Endometrial microvascular endothelial cells (primary cell): ENCODE results near the gene TAGLN. TPM values are rescaled to one million over a fixed set of nuclear protein-coding genes. Genes with fewer than 3 reads are reported as not detected.

Source experiments
- in situ Hi-C: cut with HindIII; loops from 2 replicates; pipeline ENCODE4 v1.10.0; 2017; ENCODE audit warnings: low sequenced_read_pairs, low pct_unique_long_range_greater_than_20kb; ENCODE audit errors: inconsistent ontology term
- total RNA-seq: library from RNA; depleted of rRNA; stranded (reverse); fragments of >200 nt; gene quantifications from one replicate; pipeline ENCODE4 v1.2.3, GENCODE V29; 2015; ENCODE audit errors: inconsistent ontology term

The TAGLN gene
- total RNA-seq, 1 donor from 2014 or later: 110 TPM

- in situ Hi-C loops: no loop called here
These were observed 49.2 kb downstream of the TAGLN start for GRCh38 chr11:117248341-117248740.

- in situ Hi-C loops: no loop called here
These were observed 50.4 kb downstream of the TAGLN start for GRCh38 chr11:117249571-117249970.

- in situ Hi-C loops: no loop called here
These were observed 52.3 kb downstream of the TAGLN start for GRCh38 chr11:117251506-117251905.

GRCh38 chr11:117255966-117256365, 56.8 kb downstream of the TAGLN start:
- in situ Hi-C loops: no loop called here

- in situ Hi-C loops: no loop called here
These were observed 57.4 kb downstream of the TAGLN start for GRCh38 chr11:117256573-117256972.

Other genes starting within 250 kb of the TAGLN start
- gene SIK3, start 100.9 kb upstream of the TAGLN start, total RNA-seq: 7.9 TPM
- 123 TPM for gene PAFAH1B2, start 55.1 kb upstream of the TAGLN start, total RNA-seq
- 17.9 TPM for gene SIDT2, start 20.6 kb upstream of the TAGLN start, total RNA-seq
- 63.4 TPM for gene PCSK7, start 32.7 kb downstream of the TAGLN start, total RNA-seq
- 15.1 TPM for gene RNF214, start 33.3 kb downstream of the TAGLN start, total RNA-seq
- gene BACE1-AS, start 92.0 kb downstream of the TAGLN start, total RNA-seq: 1.5 TPM
- gene BACE1, start 116.9 kb downstream of the TAGLN start, total RNA-seq: 17.2 TPM
- 31.1 TPM for gene CEP164, start 128.5 kb downstream of the TAGLN start, total RNA-seq